ENCODE results near the gene NOL9.

DNA sequence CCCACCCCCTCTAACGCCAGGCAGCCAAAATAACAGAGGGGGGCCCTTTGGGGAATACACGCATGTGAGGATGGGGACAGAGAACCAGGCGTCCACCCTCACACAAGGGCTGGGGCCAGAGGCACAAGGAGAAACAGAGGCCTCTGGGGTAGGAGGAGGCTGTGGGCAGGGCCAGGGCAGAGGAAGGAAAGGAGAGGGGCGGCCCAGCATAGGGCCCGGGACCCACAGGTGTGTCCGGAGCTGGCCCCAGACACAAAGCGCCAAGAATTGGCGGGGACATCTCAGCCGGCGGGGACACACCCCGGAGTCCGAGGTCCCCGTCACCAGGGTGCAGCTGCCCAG, 69.5 kb downstream of the NOL9 start:
- TF ChIP-seq POLR2AphosphoS5 (IDR thresholded peaks at IDR 0.05), result no peak
- TF ChIP-seq, protein P1, sequence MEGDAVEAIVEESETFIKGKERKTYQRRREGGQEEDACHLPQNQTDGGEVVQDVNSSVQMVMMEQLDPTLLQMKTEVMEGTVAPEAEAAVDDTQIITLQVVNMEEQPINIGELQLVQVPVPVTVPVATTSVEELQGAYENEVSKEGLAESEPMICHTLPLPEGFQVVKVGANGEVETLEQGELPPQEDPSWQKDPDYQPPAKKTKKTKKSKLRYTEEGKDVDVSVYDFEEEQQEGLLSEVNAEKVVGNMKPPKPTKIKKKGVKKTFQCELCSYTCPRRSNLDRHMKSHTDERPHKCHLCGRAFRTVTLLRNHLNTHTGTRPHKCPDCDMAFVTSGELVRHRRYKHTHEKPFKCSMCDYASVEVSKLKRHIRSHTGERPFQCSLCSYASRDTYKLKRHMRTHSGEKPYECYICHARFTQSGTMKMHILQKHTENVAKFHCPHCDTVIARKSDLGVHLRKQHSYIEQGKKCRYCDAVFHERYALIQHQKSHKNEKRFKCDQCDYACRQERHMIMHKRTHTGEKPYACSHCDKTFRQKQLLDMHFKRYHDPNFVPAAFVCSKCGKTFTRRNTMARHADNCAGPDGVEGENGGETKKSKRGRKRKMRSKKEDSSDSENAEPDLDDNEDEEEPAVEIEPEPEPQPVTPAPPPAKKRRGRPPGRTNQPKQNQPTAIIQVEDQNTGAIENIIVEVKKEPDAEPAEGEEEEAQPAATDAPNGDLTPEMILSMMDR (IDR thresholded peaks at IDR 0.05), result no peak
- no peak for TF ChIP-seq POLR2A (IDR thresholded peaks at IDR 0.05)
- TF ChIP-seq EP300 (IDR thresholded peaks at IDR 0.05), result no peak
